Stimulated activated effector memory CD8-positive, alpha-beta T cell treated with anti-CD3 and anti-CD28 coated beads, Interleukin-12 subunit alpha, Interleukin-12 subunit beta, amount 100 ng/mL, for 72 hours (primary cell): ENCODE measurements around the gene UBXN7.
"Not testable (repeated sequence)": the region's sequence is repeated elsewhere in the genome, so short reads cannot be mapped to it uniquely, and the experiment has no call there.

ENCODE experiments used
- ATAC-seq: fragments of 150-1000 bp; cut with Tn5 transposase; 2 replicates; pipeline ENCODE4 v1.10.0; 2021
- DNase-seq, 2 donors: peaks; one replicate each; pipeline ENCODE4 v3.0.0; 2021 to 2022; ENCODE audit warnings: low spot score in 2 of 2
- H3K27ac Mint-ChIP-seq: one replicate; pipeline ENCODE4 v1.8.0; 2022; ENCODE audit warnings: mild to moderate bottlenecking, mixed read lengths
- H3K36me3 Mint-ChIP-seq: one replicate; pipeline ENCODE4 v1.8.0; 2022; ENCODE audit warnings: mild to moderate bottlenecking, mixed read lengths
- H3K4me1 Mint-ChIP-seq: one replicate; pipeline ENCODE4 v1.8.0; 2022; ENCODE audit warnings: mixed read lengths
- H3K4me3 Mint-ChIP-seq: one replicate; pipeline ENCODE4 v1.8.0; 2022; ENCODE audit warnings: mild to moderate bottlenecking, mixed read lengths
- H3K9me3 Mint-ChIP-seq: one replicate; pipeline ENCODE4 v1.8.0; 2022; ENCODE audit warnings: mixed read lengths

Gene UBXN7

GRCh38 chr3:196432137-196432879 is at the start of gene UBXN7:
TSS of gene UBXN7 (minus strand) at chr3:196432427. CDS start at chr3:196432399, 28 bp downstream.
- H3K9me3 Mint-ChIP-seq: no peaks in the 10 kb centered on the region
- peaks cover 37% of the 10 kb centered on the region for H3K36me3 Mint-ChIP-seq
- ATAC-seq: peak; percentile 92
- peak; percentile 97 for DNase-seq
- peaks cover 17% of the 10 kb centered on the region for H3K4me1 Mint-ChIP-seq
- H3K27ac Mint-ChIP-seq: peak within 1 kb of the TSS; percentile 96
- H3K4me3 Mint-ChIP-seq: peak within 1 kb of the TSS; percentile 92

GRCh38 chr3:196477678-196478077 is 45.5 kb upstream of the UBXN7 start:
- Mint-ChIP-seq H3K27ac (no peak overlapping the region), H3K36me3 (peaks cover 100% of the 10 kb centered on the region), H3K4me1 (no peaks in the 10 kb centered on the region), H3K4me3 (no peak overlapping the region), H3K9me3 (no peaks in the 10 kb centered on the region)
- DNase-seq (no peak), ATAC-seq (no peak)

- Mint-ChIP-seq H3K4me3 (no peak overlapping the region), H3K36me3 (peaks cover 96% of the 10 kb centered on the region), H3K27ac (no peak overlapping the region), H3K9me3 (no peaks in the 10 kb centered on the region), H3K4me1 (peaks cover 22% of the 10 kb centered on the region)
- ATAC-seq (no peak), DNase-seq (no peak)
Observed at GRCh38 chr3:196472286-196472685, 40.1 kb upstream of the UBXN7 start.

- ATAC-seq (no peak), DNase-seq (no peak)
- peaks cover 95% of the 10 kb centered on the region for H3K36me3 Mint-ChIP-seq
- H3K4me3 Mint-ChIP-seq: no peak overlapping the region
- H3K27ac Mint-ChIP-seq: no peak overlapping the region
- H3K9me3 Mint-ChIP-seq: no peaks in the 10 kb centered on the region
- peaks cover 22% of the 10 kb centered on the region for H3K4me1 Mint-ChIP-seq
Observed at GRCh38 chr3:196471551-196471950, 39.3 kb upstream of the UBXN7 start.

- peak overlapping the region; percentile 63 for H3K27ac Mint-ChIP-seq
- not testable (repeated sequence) for ATAC-seq, H3K9me3 Mint-ChIP-seq, DNase-seq, H3K4me3 Mint-ChIP-seq
- H3K36me3 Mint-ChIP-seq: peaks cover 91% of the 10 kb centered on the region
- H3K4me1 Mint-ChIP-seq: peaks cover 22% of the 10 kb centered on the region
Observed at GRCh38 chr3:196470182-196470581, 38.0 kb upstream of the UBXN7 start.

GRCh38 chr3:196463804-196464203 is 31.6 kb upstream of the UBXN7 start:
- DNase-seq: no peak
- H3K27ac Mint-ChIP-seq: no peak overlapping the region
- H3K9me3 Mint-ChIP-seq: peaks cover 4% of the 10 kb centered on the region
- ATAC-seq: no peak
- no peak overlapping the region for H3K4me3 Mint-ChIP-seq
- peaks cover 41% of the 10 kb centered on the region for H3K36me3 Mint-ChIP-seq
- H3K4me1 Mint-ChIP-seq: peaks cover 26% of the 10 kb centered on the region

GRCh38 chr3:196463478-196463756 is 31.2 kb upstream of the UBXN7 start:
- DNase-seq (no peak), ATAC-seq (no peak)
- Mint-ChIP-seq H3K9me3 (peaks cover 4% of the 10 kb centered on the region), H3K27ac (no peak overlapping the region), H3K4me3 (no peak overlapping the region), H3K4me1 (peaks cover 25% of the 10 kb centered on the region), H3K36me3 (peaks cover 37% of the 10 kb centered on the region)

GRCh38 chr3:196462680-196463477 is 30.7 kb upstream of the UBXN7 start:
- not testable (repeated sequence) for ATAC-seq, DNase-seq, H3K27ac Mint-ChIP-seq, H3K4me3 Mint-ChIP-seq, H3K9me3 Mint-ChIP-seq
- H3K4me1 Mint-ChIP-seq: peaks cover 25% of the 10 kb centered on the region
- peaks cover 32% of the 10 kb centered on the region for H3K36me3 Mint-ChIP-seq

- Mint-ChIP-seq H3K9me3 (peaks cover 4% of the 10 kb centered on the region), H3K4me1 (peaks cover 25% of the 10 kb centered on the region), H3K36me3 (no peaks in the 10 kb centered on the region), H3K27ac (no peak overlapping the region), H3K4me3 (no peak overlapping the region)
- DNase-seq: no peak
- no peak for ATAC-seq
Observed at GRCh38 chr3:196458063-196458462, 25.8 kb upstream of the UBXN7 start.

GRCh38 chr3:196457470-196457869 is 25.2 kb upstream of the UBXN7 start:
- not testable (repeated sequence) for H3K36me3 Mint-ChIP-seq, H3K4me3 Mint-ChIP-seq, H3K9me3 Mint-ChIP-seq, H3K27ac Mint-ChIP-seq, DNase-seq, ATAC-seq
- peaks cover 20% of the 10 kb centered on the region for H3K4me1 Mint-ChIP-seq

GRCh38 chr3:196454935-196455334 is 22.7 kb upstream of the UBXN7 start:
- Mint-ChIP-seq H3K36me3 (no peaks in the 10 kb centered on the region), H3K27ac (no peak overlapping the region), H3K9me3 (no peaks in the 10 kb centered on the region), H3K4me3 (no peak overlapping the region), H3K4me1 (no peaks in the 10 kb centered on the region)
- ATAC-seq: peak; percentile 51
- DNase-seq: no peak

- not testable (repeated sequence) for H3K4me3 Mint-ChIP-seq, H3K9me3 Mint-ChIP-seq, DNase-seq, H3K27ac Mint-ChIP-seq, ATAC-seq, H3K4me1 Mint-ChIP-seq, H3K36me3 Mint-ChIP-seq
Observed at GRCh38 chr3:196445391-196445790, 13.2 kb upstream of the UBXN7 start.

- DNase-seq (no peak), ATAC-seq (no peak)
- Mint-ChIP-seq H3K4me1 (peaks cover 5% of the 10 kb centered on the region), H3K4me3 (no peak overlapping the region), H3K9me3 (no peaks in the 10 kb centered on the region), H3K27ac (no peak overlapping the region), H3K36me3 (no peaks in the 10 kb centered on the region)
Observed at GRCh38 chr3:196444500-196444894, 12.3 kb upstream of the UBXN7 start.

- ATAC-seq: no peak
- H3K36me3 Mint-ChIP-seq: no peaks in the 10 kb centered on the region
Observed at GRCh38 chr3:196440696-196441095, 8.5 kb upstream of the UBXN7 start.

GRCh38 chr3:196440041-196440537 is 7.9 kb upstream of the UBXN7 start:
- H3K9me3 Mint-ChIP-seq: no peaks in the 10 kb centered on the region
- H3K36me3 Mint-ChIP-seq: no peaks in the 10 kb centered on the region
- ATAC-seq (peak; percentile 28), DNase-seq (no peak)
- peaks cover 5% of the 10 kb centered on the region for H3K4me1 Mint-ChIP-seq
- H3K4me3 Mint-ChIP-seq: no peak overlapping the region
- no peak overlapping the region for H3K27ac Mint-ChIP-seq

More at GRCh38 chr3:196440696-196441095, 8.5 kb upstream of the UBXN7 start:
- peaks cover 5% of the 10 kb centered on the region for H3K4me1 Mint-ChIP-seq
- no peak for DNase-seq
- H3K9me3 Mint-ChIP-seq: no peaks in the 10 kb centered on the region
- H3K27ac Mint-ChIP-seq: no peak overlapping the region
- H3K4me3 Mint-ChIP-seq: no peak overlapping the region
